CD14-positive monocyte (primary cell): ENCODE data around the gene DLGAP1. TPM values are rescaled to one million over a fixed set of nuclear protein-coding genes. Genes with fewer than 3 reads are reported as not detected.

Source experiments
- DNase-seq, 3 donors: peaks; one replicate each; pipeline ENCODE4 v3.0.0-alpha.2; 2011 to 2022
- H2AFZ ChIP-seq: 2 replicates; pipeline ENCODE4 v1.6.0; 2012; ENCODE audit warnings: mild to moderate bottlenecking, low read depth, low read length, inconsistent platforms; ENCODE audit not compliant: insufficient read depth, poor library complexity, severe bottlenecking
- H3K27ac ChIP-seq, 2 donors: 1 replicate in 1 of 2; 2 replicates in 1 of 2; pipeline ENCODE4 v1.5.1; 2012 to 2013; ENCODE audit warnings: low read length in 2 of 2, control low read depth in 1 of 2, inconsistent platforms in 1 of 2, low read depth in 1 of 2, mild to moderate bottlenecking in 1 of 2
- H3K27me3 ChIP-seq, 2 donors: one replicate each; pipeline versions ENCODE4 v1.6.0 to v1.6.1; 2011 to 2013; ENCODE audit warnings: low read length in 2 of 2; ENCODE audit not compliant: control insufficient read depth in 2 of 2, insufficient read depth in 2 of 2
- H3K36me3 ChIP-seq, 2 donors: replicated peaks in 1 of 2; 1 replicate in 1 of 2; 2 replicates in 1 of 2; pipeline versions ENCODE4 v1.5.1 to v1.6.1; 2012 to 2013; ENCODE audit warnings: low read length in 2 of 2, control low read depth in 1 of 2, inconsistent platforms in 1 of 2, mild to moderate bottlenecking in 1 of 2; ENCODE audit not compliant: insufficient read depth in 2 of 2, control insufficient read depth in 1 of 2
- H3K4me1 ChIP-seq, 2 donors: 1 replicate in 1 of 2; 2 replicates in 1 of 2; pipeline versions ENCODE4 v1.5.1 to v1.6.1; 2012 to 2013; ENCODE audit warnings: low read length in 2 of 2, control low read depth in 1 of 2, inconsistent platforms in 1 of 2, mild to moderate bottlenecking in 1 of 2, moderate library complexity in 1 of 2; ENCODE audit not compliant: insufficient read depth in 2 of 2, control insufficient read depth in 1 of 2
- H3K4me2 ChIP-seq: replicated peaks from 2 replicates; pipeline ENCODE3; 2012; ENCODE audit warnings: low read length, moderate library complexity, mild to moderate bottlenecking; ENCODE audit not compliant: poor library complexity, severe bottlenecking; ENCODE audit errors: extremely low read depth
- H3K4me3 ChIP-seq, 3 experiments: fragments of 200-600 bp in 1 of 3; sonication (generic) in 1 of 3; replicated peaks in 1 of 3; 1 replicate in 2 of 3; 2 replicates in 1 of 3; pipeline ENCODE4 v1.5.1; 2011 to 2013; ENCODE audit warnings: low read length in 3 of 3, mild to moderate bottlenecking in 3 of 3, control low read depth in 2 of 3, low read depth in 2 of 3, inconsistent platforms in 1 of 3, moderate library complexity in 1 of 3
- H3K79me2 ChIP-seq: 2 replicates; pipeline ENCODE4 v1.6.0; 2012; ENCODE audit warnings: mild to moderate bottlenecking, control low read depth, inconsistent platforms, low read length, moderate library complexity; ENCODE audit not compliant: insufficient read depth
- H3K9ac ChIP-seq: 2 replicates; pipeline ENCODE4 v1.6.0; 2017; ENCODE audit warnings: low read length, mild to moderate bottlenecking; ENCODE audit not compliant: insufficient read depth, poor library complexity, severe bottlenecking
- H3K9me3 ChIP-seq, 2 donors: replicated peaks in 1 of 2; 1 replicate in 1 of 2; 2 replicates in 1 of 2; pipeline versions ENCODE4 v1.5.1 to v1.6.1; 2012 to 2013; ENCODE audit warnings: low read length in 2 of 2, control low read depth in 1 of 2; ENCODE audit not compliant: control insufficient read depth in 1 of 2, insufficient read depth in 1 of 2
- H4K20me1 ChIP-seq: 2 replicates; pipeline ENCODE4 v1.6.0; 2012; ENCODE audit warnings: mild to moderate bottlenecking, low read length, control low read depth, moderate library complexity; ENCODE audit not compliant: insufficient read depth
- H3K27ac Mint-ChIP-seq, 7 donors: one replicate each; pipeline ENCODE4 v1.8.0; 2020; ENCODE audit warnings: mild to moderate bottlenecking in 7 of 7, mixed read lengths in 7 of 7, moderate library complexity in 6 of 7, inconsistent platforms in 2 of 7
- H3K27me3 Mint-ChIP-seq, 3 donors: one replicate each; pipeline ENCODE4 v1.8.0; 2021 to 2022; ENCODE audit warnings: low read depth in 3 of 3, mild to moderate bottlenecking in 3 of 3, mixed read lengths in 3 of 3, moderate library complexity in 3 of 3, inconsistent platforms in 1 of 3
- H3K36me3 Mint-ChIP-seq, 2 donors: one replicate each; pipeline ENCODE4 v1.8.0; 2020; ENCODE audit warnings: mixed read lengths in 2 of 2, inconsistent platforms in 1 of 2, mild to moderate bottlenecking in 1 of 2
- H3K4me1 Mint-ChIP-seq: one replicate; pipeline ENCODE4 v1.8.0; 2020; ENCODE audit warnings: mild to moderate bottlenecking, mixed read lengths
- H3K4me3 Mint-ChIP-seq, 2 donors: one replicate each; pipeline ENCODE4 v1.8.0; 2020; ENCODE audit warnings: mild to moderate bottlenecking in 2 of 2, mixed read lengths in 2 of 2, moderate library complexity in 1 of 2
- H3K9me3 Mint-ChIP-seq, 7 donors: one replicate each; pipeline ENCODE4 v1.8.0; 2020 to 2022; ENCODE audit warnings: mixed read lengths in 7 of 7, mild to moderate bottlenecking in 6 of 7, moderate library complexity in 6 of 7, inconsistent platforms in 2 of 7
- CTCF ChIP-seq: fragments of 200-600 bp; IDR thresholded peaks from one replicate; pipeline ENCODE4 v1.8.0; 2022; ENCODE audit warnings: antibody characterized with exemption, mild to moderate bottlenecking
- WGBS: methylation state at CpG from one replicate; pipeline ENCODE4 v1.1.5; 2013; ENCODE audit warnings: missing lambda C conversion rate; ENCODE audit not compliant: insufficient coverage; 5-methylcytosine and 5-hydroxymethylcytosine counted together
- intact Hi-C, 2 donors: fragments of 100-400 bp; cut with micrococcal nuclease; formaldehyde crosslinking; loops; one replicate each; pipeline versions ENCODE4 v1.15.0 to v1.15.1; 2023
- polyA plus RNA-seq, 3 donors: library from polyadenylated mRNA; depleted of rRNA in 1 of 3; unstranded in 2 of 3; stranded (reverse) in 1 of 3; fragments of 300-500 nt in 2 of 3; fragments of >200 nt in 1 of 3; fragmentation: Illumina TruSeq in 2 of 3; gene quantifications; 1 replicate in 2 of 3; 2 replicates in 1 of 3; pipeline ENCODE4 v1.2.3, GENCODE V29; 2012 to 2021

The DLGAP1 gene
- polyA plus RNA-seq, 3 donors = 0.09 to 0.42 TPM; not detected in 1

- peak; percentile 81 for TF ChIP-seq CTCF
- Histone ChIP-seq H3K4me2 (peak overlapping the region; percentile 84), H3K4me1 (peaks cover 52 to 56% of the 10 kb centered on the region in 2 donors), H3K27ac (peak overlapping the region; percentile 93 to 98), H3K9ac (peak overlapping the region; percentile 66), H2AFZ (peak overlapping the region; percentile 81), H3K4me3 (peak overlapping the region; percentile 47 to 71 (median 50)), H3K36me3 (no peaks in the 10 kb centered on the region), H4K20me1 (no peaks in the 10 kb centered on the region), H3K9me3 (no peaks in the 10 kb centered on the region), H3K27me3 (no peaks in the 10 kb centered on the region), H3K79me2 (no peaks in the 10 kb centered on the region)
- intact Hi-C loops = loop anchor here (2.0 to 10.0 kb wide), 7 partner anchors 131 to 949 kb away; partner anchors contain the start of genes EMILIN2 (in 2 of the 2) and MYL12B (in 2 of the 2)
- 0% methylated on average over 6 of the region's 17 CpGs for WGBS
- peak overlapping the region; percentile 92 to 99 (median 96) for H3K27ac Mint-ChIP-seq
- H3K27me3 Mint-ChIP-seq = peaks cover 0 to 5% (median 0%) of the 10 kb centered on the region in 3 donors
- H3K4me1 Mint-ChIP-seq = peaks cover 46% of the 10 kb centered on the region
- peaks cover 0 to 2% (median 0%) of the 10 kb centered on the region in 7 donors for H3K9me3 Mint-ChIP-seq
- peaks cover 3 to 4% of the 10 kb centered on the region in 2 donors for H3K36me3 Mint-ChIP-seq
- peak; percentile 83 to 91 (median 85) for DNase-seq
- H3K4me3 Mint-ChIP-seq = peak overlapping the region; percentile 71 to 84
Observed at GRCh38 chr18:3593904-3594759, 861.0 kb downstream of the DLGAP1 start.

- peak overlapping the region; percentile 81 for H2AFZ ChIP-seq
- H3K27me3 Mint-ChIP-seq = peaks cover 0 to 5% (median 0%) of the 10 kb centered on the region in 3 donors
- H3K4me2 ChIP-seq = peak overlapping the region; percentile 84
- peak overlapping the region; percentile 93 to 98 for H3K27ac ChIP-seq
- H3K79me2 ChIP-seq = no peaks in the 10 kb centered on the region
- H3K4me1 ChIP-seq = peaks cover 51 to 55% of the 10 kb centered on the region in 2 donors
- TF ChIP-seq CTCF = no peak
- DNase-seq = peak in 2 of 3 donors; percentile 34 to 56
- H3K9ac ChIP-seq = peak overlapping the region; percentile 66
- H3K36me3 ChIP-seq = no peaks in the 10 kb centered on the region
- peaks cover 3 to 4% of the 10 kb centered on the region in 2 donors for H3K36me3 Mint-ChIP-seq
- H3K9me3 ChIP-seq = no peaks in the 10 kb centered on the region
- peaks cover 0 to 4% (median 0%) of the 10 kb centered on the region in 7 donors for H3K9me3 Mint-ChIP-seq
- intact Hi-C loops = loop anchor here (5.0 to 10.0 kb wide), 6 partner anchors 131 to 949 kb away; partner anchors contain the start of genes EMILIN2 (in 2 of the 2) and MYL12B (in 2 of the 2)
- H3K27ac Mint-ChIP-seq = peak overlapping the region; percentile 92 to 99 (median 96)
- peak overlapping the region; percentile 71 to 84 for H3K4me3 Mint-ChIP-seq
- no CpG with 5 or more reads among the region's 11 CpGs for WGBS
- no peaks in the 10 kb centered on the region for H3K27me3 ChIP-seq
- H4K20me1 ChIP-seq = no peaks in the 10 kb centered on the region
- peaks cover 46% of the 10 kb centered on the region for H3K4me1 Mint-ChIP-seq
- H3K4me3 ChIP-seq = peak overlapping the region; percentile 47 to 71 (median 50)
Observed at GRCh38 chr18:3593381-3593903, 861.7 kb downstream of the DLGAP1 start.
